GM12874 (cell line): ENCODE results near the gene NKD1.

Experiments used
- TF ChIP-seq, protein P1 (sequence below): IDR thresholded peaks from 2 replicates; pipeline ENCODE4 v1.5.1; 2011; ENCODE audit warnings: low read depth, mild to moderate bottlenecking, control low read depth, low read length, moderate library complexity; ENCODE audit not compliant: insufficient read depth

Gene NKD1

DNA sequence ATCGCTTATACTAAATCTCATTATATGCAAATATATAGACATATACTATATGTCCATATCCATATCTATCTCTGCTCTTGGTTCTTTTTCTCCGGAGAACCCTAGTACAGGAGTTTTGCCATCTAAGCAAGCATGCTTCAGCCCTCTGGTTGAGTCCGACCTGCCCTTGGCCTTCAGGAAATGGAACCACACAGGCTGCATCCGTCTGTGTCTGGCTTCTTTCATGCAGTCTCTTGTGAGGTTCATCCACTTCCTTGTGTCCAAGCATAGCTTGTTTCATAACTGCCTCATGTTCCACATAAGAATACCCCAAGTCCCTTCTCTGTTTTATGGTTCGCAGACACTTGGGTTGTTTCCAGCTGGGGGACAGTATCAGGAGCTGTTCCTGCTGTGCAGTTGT lies 116.1 kb downstream of the NKD1 start:
- TF ChIP-seq, protein P1, sequence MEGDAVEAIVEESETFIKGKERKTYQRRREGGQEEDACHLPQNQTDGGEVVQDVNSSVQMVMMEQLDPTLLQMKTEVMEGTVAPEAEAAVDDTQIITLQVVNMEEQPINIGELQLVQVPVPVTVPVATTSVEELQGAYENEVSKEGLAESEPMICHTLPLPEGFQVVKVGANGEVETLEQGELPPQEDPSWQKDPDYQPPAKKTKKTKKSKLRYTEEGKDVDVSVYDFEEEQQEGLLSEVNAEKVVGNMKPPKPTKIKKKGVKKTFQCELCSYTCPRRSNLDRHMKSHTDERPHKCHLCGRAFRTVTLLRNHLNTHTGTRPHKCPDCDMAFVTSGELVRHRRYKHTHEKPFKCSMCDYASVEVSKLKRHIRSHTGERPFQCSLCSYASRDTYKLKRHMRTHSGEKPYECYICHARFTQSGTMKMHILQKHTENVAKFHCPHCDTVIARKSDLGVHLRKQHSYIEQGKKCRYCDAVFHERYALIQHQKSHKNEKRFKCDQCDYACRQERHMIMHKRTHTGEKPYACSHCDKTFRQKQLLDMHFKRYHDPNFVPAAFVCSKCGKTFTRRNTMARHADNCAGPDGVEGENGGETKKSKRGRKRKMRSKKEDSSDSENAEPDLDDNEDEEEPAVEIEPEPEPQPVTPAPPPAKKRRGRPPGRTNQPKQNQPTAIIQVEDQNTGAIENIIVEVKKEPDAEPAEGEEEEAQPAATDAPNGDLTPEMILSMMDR: no peak

DNA sequence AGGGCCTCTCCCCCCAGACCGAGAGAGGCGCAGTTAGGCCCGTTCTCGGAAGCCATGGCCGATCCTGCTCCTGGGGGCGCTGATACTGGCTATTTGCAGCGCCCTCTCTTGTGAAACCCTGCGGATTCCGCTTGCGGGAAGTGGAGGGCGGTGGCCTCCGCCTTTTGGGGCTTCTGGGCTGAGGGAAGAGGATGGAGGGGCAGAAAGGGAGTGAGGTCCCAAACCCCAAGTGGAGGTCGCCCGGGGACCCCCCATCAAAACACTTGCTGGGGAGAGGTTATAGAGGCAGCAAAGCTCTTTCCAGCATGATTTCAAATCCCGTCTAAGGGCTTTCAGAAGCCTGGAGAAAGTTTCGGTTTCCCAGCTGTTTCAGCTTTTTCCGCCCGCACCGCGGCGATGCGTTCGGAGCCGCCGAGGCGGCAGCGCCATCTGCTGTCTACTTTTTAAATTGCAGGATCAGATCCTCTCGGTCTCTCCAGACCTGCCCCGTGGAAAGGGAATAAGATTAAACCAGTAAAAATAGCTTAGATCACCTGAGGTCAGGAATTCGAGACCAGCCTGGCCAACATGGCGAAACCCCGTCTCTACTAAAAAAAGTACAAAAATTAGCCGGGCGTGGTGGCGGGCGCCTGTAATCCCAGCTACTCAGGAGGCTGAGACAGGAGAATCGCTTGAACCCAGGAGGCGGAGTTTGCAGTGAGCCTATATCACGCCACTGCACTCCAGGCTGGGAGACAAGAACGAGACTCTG lies 117.1 kb downstream of the NKD1 start:
- TF ChIP-seq, protein P1: peak; percentile 76

DNA sequence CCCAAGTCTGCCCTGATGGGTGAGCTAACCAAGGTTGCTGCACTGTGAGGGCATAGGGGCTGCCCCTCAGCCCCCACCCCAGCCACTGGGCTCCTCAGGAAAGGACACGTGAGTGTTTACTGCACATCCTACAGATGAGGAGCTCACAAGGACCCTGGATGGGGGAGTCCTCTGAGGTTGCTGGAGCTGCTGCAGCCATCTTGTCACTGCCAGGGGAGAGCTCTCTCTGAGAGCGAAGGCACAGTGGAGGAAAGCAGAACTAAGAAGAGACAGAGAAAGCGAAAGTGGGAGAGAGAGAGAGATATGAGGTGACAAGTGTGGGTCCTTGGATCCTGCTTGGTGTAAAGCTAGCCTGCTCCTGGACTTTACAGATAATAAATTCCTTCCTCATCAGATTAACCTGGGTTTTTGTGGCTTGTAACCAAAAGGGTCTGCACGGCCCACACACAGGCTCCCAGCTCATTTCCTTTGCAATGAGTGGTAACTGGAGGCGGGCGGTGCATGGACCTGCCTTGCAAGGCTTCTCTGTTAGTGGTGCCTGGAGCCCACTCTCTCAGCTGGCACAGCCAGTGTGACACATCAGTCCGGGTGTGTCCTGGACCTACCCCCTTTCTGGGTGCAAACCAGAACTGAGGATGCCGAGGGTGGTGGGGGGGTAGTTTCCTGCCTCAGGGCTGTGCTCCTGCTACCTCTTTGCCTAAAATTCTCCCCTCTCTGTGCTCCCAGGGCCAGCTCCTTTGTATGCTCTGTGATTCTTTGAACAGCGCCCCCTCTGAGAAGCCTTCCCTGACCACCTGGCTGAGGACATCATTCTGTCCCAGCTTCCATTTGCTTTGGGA lies 118.7 kb downstream of the NKD1 start:
- TF ChIP-seq, protein P1: no peak

DNA sequence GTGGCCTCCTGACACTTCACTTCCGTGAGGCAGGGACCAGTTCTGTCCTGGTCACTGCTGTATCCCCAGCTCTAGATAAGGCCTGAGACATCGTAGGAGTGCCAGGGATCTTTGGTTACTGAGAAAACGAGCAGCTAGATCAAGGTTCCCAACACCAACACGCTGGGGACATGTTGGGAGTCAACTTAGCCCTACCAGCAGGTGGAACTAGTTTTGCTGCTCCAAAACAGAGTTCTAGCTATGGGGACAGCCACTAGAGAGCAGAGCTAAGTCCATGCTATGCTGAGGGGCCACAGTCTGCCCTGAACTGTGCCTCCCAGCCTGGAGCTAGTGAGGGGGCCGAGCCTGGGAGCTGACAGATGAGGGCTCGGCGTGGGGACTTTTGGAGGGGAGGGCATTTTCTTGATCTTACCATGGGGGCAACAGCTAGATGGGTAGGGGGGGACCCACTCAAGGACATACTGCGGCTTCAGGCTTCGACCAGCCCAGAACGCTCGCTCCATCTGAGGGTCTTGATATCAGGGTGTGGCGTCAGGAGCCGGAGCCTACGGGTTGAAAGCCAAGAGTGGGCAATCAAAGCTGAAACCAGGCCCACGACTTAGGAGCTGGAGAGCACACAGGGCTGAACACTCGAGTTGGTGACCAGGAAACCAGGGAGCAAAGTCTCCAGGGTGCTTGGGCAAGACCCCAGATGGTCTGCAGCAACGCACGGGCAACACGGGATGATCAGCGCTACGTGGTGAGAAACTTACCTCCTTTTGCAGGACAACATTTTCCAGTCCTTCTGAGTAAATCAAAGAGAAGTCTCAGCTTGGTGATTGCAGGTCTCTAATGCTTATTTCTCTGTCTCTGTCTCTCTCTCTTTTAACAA lies 119.5 kb downstream of the NKD1 start:
- TF ChIP-seq, protein P1: no peak

DNA sequence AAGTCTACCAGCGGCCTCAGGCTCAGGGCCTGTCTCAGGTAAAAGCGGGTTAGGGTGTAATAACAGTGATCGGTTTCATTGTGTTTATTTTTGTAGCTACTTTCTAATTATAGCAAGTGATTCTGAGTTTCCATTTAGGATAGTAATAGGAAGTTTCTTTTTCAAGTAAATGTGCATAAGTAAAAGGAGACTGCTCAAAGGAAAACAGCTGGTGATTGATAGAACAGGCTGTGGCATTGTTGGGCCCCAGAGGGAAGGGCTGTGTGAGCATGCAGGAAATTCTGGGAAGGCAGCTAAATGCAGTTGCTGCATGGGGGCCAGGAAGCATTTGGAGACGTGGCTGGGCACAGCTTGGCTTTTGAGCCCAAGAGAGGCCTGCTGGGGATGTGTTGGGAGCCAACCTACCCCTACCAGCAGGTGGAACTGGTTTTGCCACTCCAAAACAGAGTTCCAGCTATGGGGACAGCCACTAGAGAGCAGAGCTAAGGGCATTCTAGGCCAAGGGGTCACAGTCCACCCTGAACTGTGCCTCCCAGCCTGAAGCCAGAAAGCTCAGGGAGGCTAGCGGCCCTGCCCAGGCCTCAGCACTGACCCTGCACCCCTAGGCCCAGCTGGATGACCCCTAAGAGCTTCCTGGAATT lies 120.3 kb downstream of the NKD1 start:
- TF ChIP-seq, protein P1: no peak

DNA sequence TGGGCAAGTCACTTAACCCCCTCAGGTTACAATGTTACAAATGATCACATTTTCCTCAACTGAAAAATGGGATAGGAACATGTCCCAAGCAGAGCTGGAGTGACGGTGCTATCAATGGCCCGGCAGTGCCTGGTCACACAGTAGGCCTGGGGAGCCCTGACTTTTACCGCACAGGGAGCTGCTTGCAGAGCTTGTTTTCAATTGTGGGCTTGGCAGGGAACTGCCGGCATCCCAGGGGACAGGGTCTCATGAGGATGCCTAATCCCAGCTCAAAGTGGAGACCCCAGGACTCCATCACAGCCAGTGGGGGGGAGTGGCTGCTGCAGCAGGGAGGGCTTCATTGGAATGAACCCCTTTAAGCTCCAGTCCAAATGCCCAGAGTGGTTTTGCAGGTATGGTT lies 121.5 kb downstream of the NKD1 start:
- TF ChIP-seq, protein P1: no peak
